ENCODE data around the gene DNPH1.
A peak's percentile ranks its signal among the peaks of the same experiment; 100 is the strongest.

DNPH1 gene

GRCh38 chr6:43211955-43212354 is 17.3 kb downstream of the DNPH1 start:
- DNase-seq (ENCODE audit: low spot score): no peak

DNA sequence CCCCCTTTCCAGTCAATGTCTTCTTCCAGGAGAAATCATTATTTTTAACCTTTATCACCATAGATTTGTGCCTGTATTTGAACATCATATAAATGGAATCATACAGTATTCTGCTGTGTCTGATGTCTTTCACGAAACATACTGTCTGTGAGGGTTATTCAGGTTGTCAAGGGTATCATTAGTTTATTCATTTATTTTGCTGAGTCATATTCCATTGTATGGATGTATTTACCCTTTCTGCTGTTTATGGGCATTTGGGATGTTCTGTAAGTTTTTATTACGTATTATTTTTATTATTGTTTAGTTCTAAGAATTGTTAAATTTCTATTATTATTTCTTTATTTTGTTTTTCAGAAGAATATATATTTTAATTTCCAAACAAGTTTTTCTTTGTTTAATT is 22.0 kb downstream of the DNPH1 start:
- no peak for DNase-seq (ENCODE audit: low spot score)

DNA sequence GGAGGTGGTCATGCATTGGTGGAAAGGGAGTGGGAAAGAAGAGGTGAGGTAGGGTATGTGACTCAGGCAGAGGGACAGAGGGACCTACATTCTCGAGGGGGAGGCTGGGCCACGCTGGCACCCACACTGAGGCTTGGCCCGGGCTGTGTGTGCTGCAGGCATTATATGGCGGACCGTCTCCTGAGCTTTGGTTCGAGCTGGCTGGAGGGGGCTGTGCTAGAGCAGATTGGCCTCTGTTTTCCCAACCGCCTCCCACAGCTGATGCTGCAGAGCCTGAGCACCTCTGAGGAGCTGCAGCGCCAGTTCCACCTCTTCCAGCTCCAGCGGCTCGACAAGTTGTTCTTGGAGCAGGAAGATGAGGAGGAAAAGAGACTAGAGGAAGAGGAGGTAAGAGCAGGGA is 23.4 kb downstream of the DNPH1 start:
- DNase-seq (ENCODE audit: low spot score): no peak

DNA sequence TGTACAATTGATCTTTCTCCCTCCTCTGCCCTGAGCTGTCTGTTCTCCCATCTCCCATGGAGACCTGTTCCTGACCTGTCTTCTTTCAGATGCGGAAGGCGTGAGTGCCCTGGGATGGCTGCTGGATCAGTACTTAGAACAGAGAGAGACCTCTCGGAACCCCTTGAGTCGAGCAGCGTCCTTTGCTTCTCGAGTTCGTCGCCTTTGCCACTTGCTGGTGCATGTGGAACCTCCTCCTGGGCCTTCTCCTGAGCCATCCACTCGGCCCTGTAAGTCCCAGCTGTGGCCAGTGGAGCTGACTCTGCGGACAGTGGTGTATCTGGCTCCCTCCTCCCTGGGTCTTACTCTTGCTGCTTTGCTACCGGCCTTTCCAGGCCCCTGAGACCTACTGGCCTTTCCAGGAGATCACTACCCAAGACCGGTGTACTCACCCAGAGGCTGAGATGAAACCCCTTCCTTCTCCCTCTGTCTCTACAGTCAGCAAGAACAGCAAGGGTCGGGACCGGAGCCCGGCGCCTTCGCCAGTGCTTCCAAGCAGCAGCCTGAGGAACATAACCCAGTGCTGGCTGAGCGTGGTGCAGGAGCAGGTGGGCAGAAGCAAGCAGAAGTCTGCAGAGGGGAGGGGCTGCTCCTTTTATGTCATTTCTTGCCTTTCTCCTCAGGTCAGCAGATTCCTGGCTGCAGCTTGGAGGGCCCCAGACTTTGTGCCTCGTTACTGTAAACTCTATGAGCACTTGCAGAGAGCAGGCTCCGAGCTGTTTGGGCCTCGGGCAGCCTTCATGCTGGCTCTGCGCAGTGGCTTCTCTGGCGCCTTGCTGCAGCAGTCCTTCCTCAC is 24.8 kb downstream of the DNPH1 start:
- DNase-seq (ENCODE audit: low spot score): no peak

- DNase-seq (ENCODE audit: low spot score): no peak
Observed at GRCh38 chr6:43203718-43204095, 25.6 kb downstream of the DNPH1 start.

DNA sequence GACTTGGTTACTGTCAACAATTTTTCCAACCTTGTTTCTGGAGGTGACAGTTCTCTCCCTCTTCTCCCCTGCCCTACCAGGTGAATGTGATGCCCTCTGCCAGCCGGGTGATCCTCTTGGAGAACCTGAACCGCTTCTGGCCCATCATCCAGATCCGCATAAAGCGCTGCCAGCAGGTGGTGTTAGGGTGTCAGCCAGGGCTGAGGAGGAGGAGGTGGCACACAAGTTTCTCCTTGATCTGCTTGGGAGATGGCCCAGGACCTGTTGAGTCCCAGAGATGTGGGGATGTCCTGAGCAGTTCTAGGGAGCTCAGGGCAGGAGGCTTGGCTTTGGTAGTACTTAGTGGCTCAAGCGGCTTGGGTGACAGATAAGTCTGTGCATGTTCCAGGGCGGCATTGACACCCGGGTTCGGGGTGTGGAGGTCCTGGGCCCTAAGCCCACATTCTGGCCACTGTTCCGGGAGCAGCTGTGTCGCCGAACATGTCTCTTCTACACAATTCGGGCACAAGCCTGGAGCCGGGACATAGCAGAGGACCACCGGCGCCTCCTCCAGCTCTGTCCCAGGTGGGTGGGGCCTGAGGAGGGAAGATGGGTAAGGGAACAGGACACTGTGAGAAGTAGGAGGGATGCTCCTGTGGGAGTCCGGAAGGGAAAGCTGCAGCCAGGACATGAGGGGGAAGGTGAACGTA is 26.1 kb downstream of the DNPH1 start:
- no peak for DNase-seq (ENCODE audit: low spot score)

DNA sequence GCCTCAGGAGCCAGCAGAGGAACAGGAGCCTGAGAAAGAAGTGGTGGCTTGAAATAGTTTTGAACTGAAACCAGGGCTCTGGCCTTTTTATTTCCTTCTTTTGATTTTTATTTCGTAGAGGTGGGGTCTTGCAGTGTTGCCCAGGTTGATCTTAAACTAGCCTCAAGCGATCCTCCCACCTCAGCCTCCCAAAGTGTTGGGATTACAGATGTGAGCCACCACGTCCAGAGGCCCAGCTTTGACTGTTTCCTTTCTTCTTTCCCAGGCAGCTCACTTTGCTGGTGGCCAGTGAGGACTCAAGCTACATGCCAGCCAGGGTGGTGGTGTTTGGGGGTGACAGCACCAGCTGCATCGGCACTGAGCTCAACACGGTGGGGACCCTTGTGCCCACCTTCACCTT is 26.8 kb downstream of the DNPH1 start:
- DNase-seq (ENCODE audit: low spot score): no peak

- no peak for DNase-seq (ENCODE audit: low spot score)
Observed at GRCh38 chr6:43200541-43200940, 28.7 kb downstream of the DNPH1 start.

GRCh38 chr6:43199912-43200311 is 29.4 kb downstream of the DNPH1 start:
- DNase-seq (ENCODE audit: low spot score): no peak

GRCh38 chr6:43196337-43196736 is 32.9 kb downstream of the DNPH1 start:
- DNase-seq (ENCODE audit: low spot score): no peak

GRCh38 chr6:43193929-43194328 is 35.4 kb downstream of the DNPH1 start:
- no peak for DNase-seq (ENCODE audit: low spot score)

DNA sequence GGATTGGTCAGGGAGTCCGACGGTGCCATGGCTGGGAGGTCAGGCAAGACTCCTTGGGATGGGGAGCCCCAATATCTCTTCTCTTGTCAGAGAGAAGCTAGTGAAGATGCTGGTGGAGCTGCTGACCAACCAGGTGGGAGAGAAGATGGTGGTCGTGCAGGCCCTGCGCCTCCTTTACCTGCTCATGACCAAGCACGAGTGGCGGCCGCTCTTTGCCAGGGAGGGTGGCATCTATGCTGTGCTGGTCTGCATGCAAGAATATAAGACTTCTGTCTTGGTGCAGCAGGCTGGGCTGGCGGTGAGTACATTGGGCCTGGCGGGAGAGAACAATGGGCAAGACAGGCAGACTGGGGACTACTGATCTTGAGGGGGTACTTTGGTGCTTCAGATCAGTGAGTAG is 36.4 kb downstream of the DNPH1 start:
- no peak for DNase-seq (ENCODE audit: low spot score)

DNA sequence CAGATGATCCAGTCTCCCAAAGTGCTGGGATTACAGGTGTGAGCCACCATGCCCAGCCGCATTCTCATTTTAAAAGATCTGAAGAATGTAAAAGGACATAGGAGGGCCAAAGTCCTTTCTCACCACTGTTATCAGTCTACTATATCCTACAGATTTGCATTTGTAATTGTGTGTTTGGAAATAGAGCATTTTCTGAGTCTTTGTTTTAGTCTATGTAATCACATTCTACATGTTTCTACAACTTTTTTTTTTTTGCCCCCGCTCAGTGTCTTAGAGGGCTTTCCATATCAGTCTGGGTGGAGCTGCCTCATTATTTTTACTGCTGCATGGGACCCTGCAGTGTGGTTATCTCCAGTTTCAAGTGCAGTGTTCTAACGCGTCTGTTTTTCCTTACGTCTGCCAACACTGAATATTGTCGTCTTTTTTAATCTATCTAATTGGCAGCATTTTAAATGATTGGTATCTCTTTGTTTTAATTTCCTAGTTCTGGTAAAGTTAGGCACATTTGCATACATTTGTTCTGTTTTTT is 39.4 kb downstream of the DNPH1 start:
- DNase-seq (ENCODE audit: low spot score): no peak

GRCh38 chr6:43188426-43188825 is 40.9 kb downstream of the DNPH1 start:
- DNase-seq (ENCODE audit: low spot score): no peak

GRCh38 chr6:43187821-43188220 is 41.5 kb downstream of the DNPH1 start:
- no peak for DNase-seq (ENCODE audit: low spot score)

DNA sequence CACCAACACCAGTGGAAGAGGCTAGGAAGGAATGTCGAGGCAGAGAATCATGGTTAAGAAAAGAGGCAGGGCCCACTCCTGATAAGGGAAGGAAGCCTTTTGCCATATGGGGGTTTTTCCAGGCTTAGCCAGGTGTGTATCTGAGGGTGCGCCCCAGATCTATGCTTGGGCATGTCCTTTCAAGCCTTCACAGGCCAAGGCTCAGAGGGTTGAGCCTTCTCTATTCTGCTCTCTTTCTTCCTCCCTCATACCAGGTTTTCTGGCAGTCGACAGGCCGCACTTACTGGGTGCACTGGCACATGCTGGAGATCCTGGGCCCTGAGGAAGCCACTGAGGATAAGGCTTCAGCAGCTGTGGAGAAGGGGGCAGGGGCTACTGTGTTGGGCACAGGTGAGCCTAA is 42.6 kb downstream of the DNPH1 start:
- no peak for DNase-seq (ENCODE audit: low spot score)

DNA sequence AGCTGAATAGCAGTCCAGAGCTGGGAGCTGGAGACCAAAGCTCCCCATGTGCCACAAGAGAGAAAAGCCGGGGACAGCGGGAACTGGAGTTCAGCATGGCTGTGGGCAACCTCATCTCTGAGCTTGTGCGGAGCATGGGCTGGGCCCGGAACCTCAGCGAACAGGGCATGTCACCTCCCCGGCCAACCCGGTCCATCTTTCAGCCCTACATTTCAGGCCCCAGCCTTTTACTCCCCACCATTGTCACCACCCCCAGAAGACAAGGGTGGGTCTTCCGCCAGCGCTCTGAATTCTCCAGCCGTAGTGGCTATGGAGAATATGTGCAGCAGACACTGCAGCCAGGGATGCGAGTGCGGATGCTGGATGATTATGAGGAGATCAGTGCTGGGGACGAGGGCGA is 43.3 kb downstream of the DNPH1 start:
- DNase-seq (ENCODE audit: low spot score): no peak

DNA sequence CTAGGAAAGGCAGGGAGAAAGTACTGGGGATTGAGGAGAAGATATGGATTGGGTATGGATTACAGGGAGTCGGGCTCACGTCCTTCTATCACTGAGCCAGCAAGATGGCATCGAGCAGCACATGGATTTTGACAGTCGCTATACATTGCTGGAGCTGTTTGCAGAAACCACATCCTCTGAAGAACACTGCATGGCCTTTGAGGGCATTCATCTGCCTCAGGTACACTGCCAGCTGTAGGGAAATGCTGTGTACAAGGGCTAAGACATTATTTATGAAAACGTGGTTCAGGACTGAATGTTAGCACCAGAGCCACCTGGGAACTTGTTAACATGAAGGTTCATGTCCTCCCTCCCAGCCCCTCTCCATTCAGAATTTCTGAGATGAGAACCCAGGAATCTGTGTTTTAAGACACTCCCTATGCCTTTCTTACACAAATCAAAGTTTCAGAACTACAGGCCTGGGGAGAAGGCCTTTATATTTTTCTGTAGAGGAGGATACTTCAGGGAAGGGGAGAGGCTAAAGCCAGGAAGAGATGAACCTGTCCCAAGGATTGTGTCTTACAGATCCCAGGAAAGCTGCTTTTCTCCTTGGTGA is 43.8 kb downstream of the DNPH1 start:
- DNase-seq (ENCODE audit: low spot score): no peak

DNA sequence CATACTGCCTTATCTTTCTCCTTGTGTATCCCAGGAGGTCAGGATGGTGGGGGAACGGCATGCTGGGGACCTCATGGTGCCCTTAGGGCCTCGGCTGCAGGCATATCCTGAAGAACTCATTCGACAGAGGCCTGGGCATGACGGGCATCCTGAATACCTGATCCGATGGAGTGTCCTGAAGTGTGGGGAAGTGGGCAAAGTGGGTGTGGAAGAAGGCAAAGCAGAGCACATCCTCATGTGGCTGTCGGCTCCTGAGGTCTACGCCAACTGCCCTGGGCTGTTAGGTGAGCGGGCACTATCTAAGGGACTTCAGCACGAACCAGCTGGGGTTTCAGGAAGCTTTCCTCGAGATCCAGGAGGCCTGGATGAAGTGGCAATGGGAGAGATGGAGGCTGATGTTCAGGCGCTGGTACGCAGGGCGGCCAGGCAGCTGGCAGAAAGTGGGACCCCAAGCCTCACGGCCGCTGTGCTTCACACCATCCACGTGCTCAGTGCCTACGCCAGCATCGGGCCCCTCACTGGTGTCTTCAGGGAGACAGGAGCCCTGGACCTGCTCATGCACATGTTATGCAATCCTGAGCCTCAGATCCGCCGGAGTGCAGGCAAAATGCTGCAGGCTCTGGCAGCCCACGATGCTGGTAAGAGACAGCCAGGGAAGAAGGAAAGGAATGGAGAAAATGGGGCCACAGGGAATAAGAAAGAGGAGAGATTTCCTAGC is 44.9 kb downstream of the DNPH1 start:
- DNase-seq (ENCODE audit: low spot score): no peak

- no peak for DNase-seq (ENCODE audit: low spot score)
Observed at GRCh38 chr6:43183441-43183840, 45.8 kb downstream of the DNPH1 start.

GRCh38 chr6:43181942-43182860 is 47.1 kb downstream of the DNPH1 start, which contains the start of gene CUL9:
Gene CUL9, plus strand, starts transcription at chr6:43182196. Its CDS starts 2,115 bp downstream, at chr6:43184311.
- peak; percentile 81 for DNase-seq (ENCODE audit: low spot score)

Measured in activated CD4-positive, alpha-beta T cell treated with anti-CD3 and anti-CD28 coated beads, Interleukin-2, Interleukin-4, amounts not matched to agents 100 ng/mL and 50 ng/mL, durations not matched to agents 16 hours and 8 hours (primary cell).